AG08396 (cell line): ENCODE data around the gene MAML3.

Experiments used
- DNase-seq: peaks from one replicate; pipeline ENCODE4 v3.0.0; 2012; ENCODE audit warnings: low spot score, mixed read lengths

The MAML3 gene

GRCh38 chr4:140099983-140100382, 54.0 kb downstream of the MAML3 start:
- DNase-seq, result no peak

DNA sequence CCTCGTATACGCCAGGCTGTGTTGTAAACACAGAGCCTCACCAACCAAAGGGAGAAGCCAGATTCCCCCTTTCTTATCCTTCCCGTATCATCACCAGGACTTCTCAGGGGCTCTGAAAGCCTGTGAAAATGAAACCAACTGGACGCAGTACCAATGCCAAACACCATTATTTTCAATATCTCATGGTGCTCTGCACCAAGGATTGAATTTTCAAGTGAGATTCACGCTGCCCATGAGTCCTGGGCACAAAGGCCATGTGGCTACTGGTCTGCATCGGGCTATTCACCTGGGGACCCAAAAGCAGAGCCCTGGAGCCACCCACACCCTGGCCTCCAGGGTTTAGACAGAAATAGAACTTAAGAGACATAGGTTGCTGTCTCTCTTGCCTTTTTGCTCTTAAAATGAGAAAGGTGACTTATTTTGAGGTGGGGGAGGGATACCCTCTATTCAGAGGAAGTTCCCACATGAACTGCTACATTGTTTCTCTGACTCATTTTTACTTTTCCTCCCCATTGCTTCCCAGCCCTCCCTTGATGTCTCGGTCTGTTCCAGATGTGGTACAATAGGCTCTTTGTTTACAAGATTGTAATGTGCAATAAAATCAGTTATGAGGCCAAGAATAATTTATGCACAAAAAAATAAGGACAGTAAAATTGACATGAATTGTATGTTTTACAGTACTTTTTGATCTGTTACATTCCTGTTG, 55.4 kb downstream of the MAML3 start:
- DNase-seq, result peak; percentile 32

DNA sequence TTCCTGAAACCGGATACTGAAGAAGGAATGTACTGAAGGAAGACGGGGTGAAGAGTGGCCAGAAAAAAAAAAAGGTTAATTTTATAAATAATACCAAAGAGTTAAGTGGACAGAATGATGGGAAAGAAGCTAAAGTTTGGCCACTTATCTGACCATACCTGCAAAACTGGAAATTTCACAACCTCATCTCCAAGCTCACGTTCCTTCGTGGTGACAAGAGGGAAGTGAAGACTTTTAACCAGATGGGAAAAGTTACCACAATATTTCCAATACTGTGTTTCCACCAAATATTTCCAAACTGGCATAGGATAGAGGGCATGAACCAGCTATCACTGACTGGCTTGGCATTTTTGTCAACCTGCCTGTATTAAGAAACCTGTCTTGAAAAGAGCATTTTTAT, 56.4 kb downstream of the MAML3 start:
- DNase-seq, result no peak

GRCh38 chr4:140096921-140097320, 57.1 kb downstream of the MAML3 start:
- DNase-seq, result no peak

DNA sequence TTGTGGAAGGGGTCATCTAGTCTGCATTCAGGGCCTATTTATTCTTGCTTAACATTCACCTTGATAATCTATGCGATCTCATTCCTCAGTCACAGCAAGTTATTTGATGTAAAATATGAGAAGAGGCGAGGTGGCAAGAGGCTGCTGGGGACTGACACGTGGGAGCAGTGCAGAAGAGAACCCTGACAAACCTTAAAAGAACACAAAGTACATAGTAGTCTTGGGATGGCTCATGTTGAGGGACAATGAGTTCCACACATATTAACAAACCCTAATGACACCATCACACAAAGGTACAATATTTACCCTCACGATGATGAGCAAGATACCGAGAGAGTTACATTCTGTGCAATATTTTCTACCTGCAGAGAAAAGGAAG, 57.5 kb downstream of the MAML3 start:
- DNase-seq, result no peak

DNA sequence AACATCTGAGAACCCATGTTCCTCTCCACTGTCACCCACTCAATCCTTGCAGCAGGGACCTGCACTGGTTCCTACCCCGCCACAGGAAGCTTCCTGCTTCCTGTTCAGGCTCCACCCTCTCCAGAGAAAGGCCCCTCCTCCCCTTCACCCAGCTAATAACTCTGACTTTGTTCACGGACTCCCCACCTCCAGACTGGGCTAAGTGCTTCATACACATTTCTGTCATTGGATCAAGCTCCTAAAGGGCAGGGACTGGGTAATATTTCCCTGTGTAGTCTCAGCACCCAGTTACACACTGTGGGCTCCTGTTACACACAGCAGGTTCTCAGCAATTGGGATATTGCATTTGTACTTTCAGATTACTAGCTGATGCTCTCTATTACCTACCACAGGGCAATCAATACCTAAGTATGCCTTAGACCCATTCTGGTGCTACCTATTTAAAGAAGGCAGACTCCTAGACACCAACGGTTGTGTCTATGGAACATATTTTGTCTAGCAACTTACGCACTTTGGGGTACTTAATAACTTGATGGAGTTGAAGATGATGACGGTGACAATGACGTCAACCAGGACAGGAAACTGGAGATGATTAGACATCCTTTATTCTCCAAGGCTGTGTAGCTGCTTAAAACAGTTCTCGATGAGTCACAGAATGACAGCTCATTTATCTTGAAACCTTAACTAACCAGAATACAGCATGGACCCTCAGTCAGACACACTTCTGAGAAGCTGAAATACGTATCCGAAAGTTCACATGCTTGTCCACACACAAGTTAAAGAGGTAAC, 58.1 kb downstream of the MAML3 start:
- peak; percentile 36 for DNase-seq

DNA sequence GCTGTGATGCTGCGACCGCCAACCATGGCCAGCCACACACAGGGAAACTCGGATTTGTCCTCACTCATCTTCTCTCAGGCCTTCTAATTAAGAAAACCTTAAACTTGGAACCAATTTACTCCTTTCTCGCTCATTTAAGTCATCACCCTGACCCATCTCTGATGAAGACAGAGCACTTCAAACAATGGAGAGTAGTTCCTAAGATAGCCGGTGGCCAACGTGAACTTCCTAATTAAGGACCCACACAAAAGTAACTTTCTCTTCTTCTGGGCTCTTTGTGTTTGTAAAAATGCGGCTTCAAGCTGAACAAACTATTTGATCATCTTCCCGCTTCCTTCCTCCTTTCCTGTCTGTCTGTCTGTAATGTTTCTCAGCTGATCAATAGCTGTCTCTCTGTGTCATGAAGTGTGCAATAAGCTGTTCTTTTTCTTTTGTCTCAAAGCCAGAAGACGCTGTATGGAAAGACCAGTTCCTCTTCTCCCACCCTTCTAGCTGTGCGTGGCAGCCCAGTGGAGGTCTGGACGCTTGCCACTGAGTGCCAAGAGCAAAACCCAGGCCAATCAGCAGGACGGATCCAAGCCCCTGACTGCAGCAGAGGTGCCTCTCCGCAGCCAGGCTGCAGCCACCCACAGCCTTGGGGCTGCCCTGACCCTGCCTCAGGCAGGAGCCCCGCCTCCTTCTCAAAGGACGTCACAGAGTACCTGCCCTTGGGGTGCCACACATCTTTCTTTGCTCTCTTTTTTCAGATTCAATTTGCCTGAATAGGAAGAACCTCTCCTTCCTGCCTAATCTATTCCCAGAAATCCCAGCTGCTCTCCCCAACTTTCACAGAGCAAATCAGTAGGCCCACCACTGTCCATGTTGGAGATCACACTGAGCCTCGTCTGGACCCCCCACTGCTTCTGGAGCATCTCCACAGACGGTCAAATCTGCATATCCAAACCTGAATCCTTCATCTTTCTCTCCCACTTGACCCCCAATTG, 59.3 kb downstream of the MAML3 start:
- DNase-seq, result no peak

GRCh38 chr4:140092094-140092851, 61.7 kb downstream of the MAML3 start:
- DNase-seq, result peak; percentile 8

DNA sequence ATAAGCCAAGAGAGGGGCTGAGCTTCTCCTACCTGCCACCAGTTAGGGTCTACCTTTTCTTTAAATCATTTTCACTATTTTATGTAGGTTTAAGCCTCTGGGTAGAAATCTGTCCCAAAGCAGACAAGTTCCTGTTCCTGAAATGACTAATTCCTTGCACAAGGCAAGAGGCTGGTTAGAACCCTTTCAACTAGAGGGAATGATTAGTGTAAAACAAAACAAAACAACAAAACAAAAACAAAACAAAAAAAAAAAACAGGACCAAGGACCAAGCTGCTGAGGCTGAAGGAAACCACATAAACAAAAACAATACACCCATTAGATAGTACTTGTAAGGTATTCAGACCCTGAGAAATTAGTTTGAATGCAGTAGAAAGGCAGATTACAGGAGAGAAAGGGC, 62.7 kb downstream of the MAML3 start:
- no peak for DNase-seq

GRCh38 chr4:140090215-140090731, 63.7 kb downstream of the MAML3 start:
- DNase-seq, result no peak

DNA sequence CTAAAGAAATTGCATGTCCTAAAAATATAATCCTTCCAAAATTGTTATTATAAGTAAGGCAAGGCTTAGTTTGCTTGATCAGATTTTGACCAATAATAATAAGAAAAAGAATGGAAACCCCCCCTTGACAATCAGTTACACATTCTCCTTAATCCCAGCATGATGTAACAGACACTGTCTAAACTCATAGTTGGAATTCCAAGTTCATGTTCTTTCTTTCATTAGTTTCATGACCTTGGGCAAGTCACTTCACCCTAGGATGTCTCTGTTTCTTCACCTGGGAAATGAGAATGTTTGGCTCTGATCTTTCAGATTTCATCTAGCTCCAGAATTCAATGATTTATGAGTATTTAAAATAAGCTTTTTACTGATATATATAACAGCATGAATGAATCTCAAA, 64.8 kb downstream of the MAML3 start:
- no peak for DNase-seq

GRCh38 chr4:140088323-140088967, 65.5 kb downstream of the MAML3 start:
- DNase-seq, result no peak

DNA sequence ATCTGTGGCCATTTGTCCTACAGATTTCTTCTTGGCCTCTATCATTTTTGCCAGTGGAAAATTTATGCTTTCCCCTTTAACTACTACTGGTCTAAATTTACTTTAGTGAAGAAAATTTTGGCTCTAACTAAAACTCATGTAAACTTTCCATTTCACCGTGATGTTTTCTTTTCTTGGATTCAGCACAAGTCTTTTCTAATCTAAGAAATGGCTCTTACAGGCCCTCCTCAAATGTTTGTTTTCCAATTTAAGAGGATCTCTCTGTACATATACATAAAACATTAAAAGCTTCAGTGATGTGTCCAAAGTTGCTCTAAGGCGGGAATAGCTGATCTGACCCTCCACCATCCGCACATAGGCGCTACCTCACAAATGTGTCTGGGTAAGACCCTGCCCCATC, 68.1 kb downstream of the MAML3 start:
- no peak for DNase-seq

DNA sequence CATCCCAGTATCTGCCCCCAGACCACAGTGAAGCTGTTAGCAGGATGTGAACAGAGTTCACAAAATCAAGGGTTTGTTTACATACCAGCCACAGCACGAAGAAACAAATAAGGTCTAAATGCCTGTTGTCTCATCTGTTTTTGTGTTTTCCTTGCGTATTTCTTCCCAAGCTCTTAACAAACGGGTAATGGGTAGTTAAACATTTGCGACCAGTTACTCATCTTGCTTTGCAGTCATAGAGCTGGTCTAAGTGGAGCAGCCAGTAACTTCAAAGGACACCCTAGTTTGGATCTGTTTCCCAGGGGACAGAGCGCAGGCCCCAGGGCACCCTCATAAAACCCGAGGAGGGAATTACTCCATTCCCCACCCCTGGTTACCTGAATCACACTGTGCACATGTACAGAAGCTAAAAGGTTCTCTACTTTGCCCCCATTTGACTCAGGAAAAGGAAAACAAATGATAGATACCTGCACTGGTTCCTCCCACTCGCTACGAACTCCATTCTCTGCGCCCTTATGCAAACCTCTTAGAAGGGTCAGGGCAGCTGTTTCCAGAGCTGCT, 68.8 kb downstream of the MAML3 start:
- no peak for DNase-seq

GRCh38 chr4:140084385-140084784, 69.6 kb downstream of the MAML3 start:
- no peak for DNase-seq

GRCh38 chr4:140082391-140082755, 71.6 kb downstream of the MAML3 start:
- DNase-seq, result no peak

DNA sequence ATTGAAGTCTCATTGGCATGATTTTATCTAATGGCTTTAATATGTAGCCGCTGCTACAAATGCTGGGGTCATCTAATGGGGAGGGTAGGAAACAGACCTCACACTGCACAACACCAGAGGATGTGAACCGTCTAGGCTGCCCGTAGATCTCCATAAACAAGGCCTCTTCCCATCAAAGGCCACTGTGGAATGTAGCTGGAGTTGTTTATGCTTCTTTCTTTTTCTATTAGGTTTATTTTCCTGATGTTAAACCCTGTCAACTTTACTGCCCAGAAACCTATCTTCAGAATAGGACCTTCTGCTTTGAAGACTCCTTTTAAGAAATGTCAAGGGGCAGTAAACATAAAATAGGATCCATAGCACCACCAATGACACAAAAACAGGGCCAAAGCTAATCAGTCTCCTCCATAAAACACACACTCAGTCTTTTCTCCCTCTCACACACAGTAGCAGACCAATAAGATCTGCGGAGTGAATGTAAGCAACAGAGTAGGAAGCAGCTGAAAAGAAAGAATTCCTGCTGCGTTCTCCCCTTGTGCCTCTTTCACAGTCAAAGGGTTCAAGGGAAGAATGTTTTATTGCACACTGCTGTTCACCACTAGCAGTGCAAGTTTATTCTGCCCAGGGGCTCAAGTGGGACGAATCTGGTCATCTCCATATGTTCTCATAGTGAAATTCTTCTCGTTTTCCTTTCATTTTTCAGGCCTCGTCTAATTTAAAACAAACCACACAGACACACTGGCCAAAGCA, 72.2 kb downstream of the MAML3 start:
- DNase-seq, result no peak

DNA sequence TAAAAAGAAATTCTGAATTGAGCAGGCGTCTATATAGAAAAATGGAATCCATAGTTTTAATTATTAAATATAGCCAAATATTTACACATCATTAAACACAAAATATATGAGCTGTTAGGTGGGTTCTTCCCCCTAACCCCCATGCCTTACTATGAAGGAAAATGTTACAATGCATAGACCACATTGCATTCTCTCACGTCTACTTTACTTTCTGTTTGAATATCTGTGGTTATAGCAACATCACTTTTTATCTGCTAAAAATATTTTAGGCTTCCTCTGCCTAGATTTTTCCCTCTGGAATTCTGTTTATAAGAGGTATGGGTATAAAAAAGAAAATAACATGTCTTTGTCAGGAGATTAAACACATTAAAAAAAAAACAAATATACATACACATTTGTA, 73.1 kb downstream of the MAML3 start:
- no peak for DNase-seq

GRCh38 chr4:140078366-140078765, 75.6 kb downstream of the MAML3 start:
- no peak for DNase-seq

DNA sequence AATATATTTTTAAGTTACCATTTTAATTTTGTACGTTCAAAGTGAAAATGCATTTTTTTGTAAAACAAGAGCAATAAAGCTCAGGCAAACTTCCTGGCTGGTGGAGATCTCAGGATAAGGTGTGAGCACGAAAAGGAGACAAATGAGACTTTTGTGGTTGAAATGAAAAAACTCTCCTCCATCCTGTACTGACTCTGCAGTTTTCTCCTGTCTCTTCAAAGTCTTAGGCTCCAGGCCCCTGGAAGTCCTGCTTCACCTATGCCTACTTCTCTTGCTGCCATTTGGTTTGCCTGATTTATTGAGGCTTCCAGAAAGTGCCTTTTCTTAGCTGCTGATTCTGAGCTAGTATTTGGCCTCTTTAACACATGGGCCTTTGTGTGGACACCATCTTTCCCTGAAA, 77.7 kb downstream of the MAML3 start:
- no peak for DNase-seq
